Ectodermal cell (in vitro differentiated cells): ENCODE measurements around the gene ZCCHC17.
"Not testable (repeated sequence)": the region's sequence is repeated elsewhere in the genome, so short reads cannot be mapped to it uniquely, and the experiment has no call there.

Experiments
- H3K27ac ChIP-seq: 2 replicates; pipeline ENCODE4 v1.7.0; 2013; ENCODE audit warnings: mild to moderate bottlenecking, low read depth, low read length; ENCODE audit not compliant: insufficient read depth, poor library complexity, severe bottlenecking
- H3K27me3 ChIP-seq: 2 replicates; pipeline ENCODE4 v1.7.0; 2013; ENCODE audit warnings: mild to moderate bottlenecking, low read length; ENCODE audit not compliant: insufficient read depth, control insufficient read depth, poor library complexity, severe bottlenecking
- H3K36me3 ChIP-seq: one replicate; pipeline ENCODE4 v1.7.0; 2013; ENCODE audit warnings: low read length; ENCODE audit not compliant: control insufficient read depth, insufficient read depth
- H3K4me1 ChIP-seq: one replicate; pipeline ENCODE4 v1.7.0; 2013; ENCODE audit warnings: low read length; ENCODE audit not compliant: control insufficient read depth, insufficient read depth
- H3K4me3 ChIP-seq: 2 replicates; pipeline ENCODE4 v1.7.0; 2013; ENCODE audit warnings: low read depth, low read length, control low read depth; ENCODE audit not compliant: insufficient read depth
- H3K9me3 ChIP-seq: 2 replicates; pipeline ENCODE4 v1.7.0; 2013; ENCODE audit warnings: mild to moderate bottlenecking, low read length, moderate library complexity; ENCODE audit not compliant: control insufficient read depth
- WGBS, 2 experiments: methylation state at CpG; one replicate each; pipeline ENCODE4 v1.1.7; 2013; ENCODE audit warnings: missing lambda C conversion rate in 2 of 2; 5-methylcytosine and 5-hydroxymethylcytosine counted together

ZCCHC17 gene

GRCh38 chr1:31266547-31266946 lies 30.3 kb upstream of the ZCCHC17 start:
- 97 to 98% methylated on average over 2 of the region's 2 CpGs for WGBS, 2 experiments
- Histone ChIP-seq H3K27ac (no peak overlapping the region), H3K4me3 (no peak overlapping the region), H3K9me3 (no peaks in the 10 kb centered on the region), H3K36me3 (peaks cover 60% of the 10 kb centered on the region), H3K4me1 (peaks cover 3% of the 10 kb centered on the region), H3K27me3 (no peaks in the 10 kb centered on the region)

GRCh38 chr1:31272369-31272768 lies 24.5 kb upstream of the ZCCHC17 start:
- Histone ChIP-seq H3K36me3 (peaks cover 66% of the 10 kb centered on the region), H3K4me1 (no peaks in the 10 kb centered on the region), H3K27me3 (no peaks in the 10 kb centered on the region), H3K4me3 (no peak overlapping the region), H3K27ac (no peak overlapping the region), H3K9me3 (no peaks in the 10 kb centered on the region)
- WGBS, 2 experiments: 94 to 96% methylated on average over 2 to 3 of the region's 3 CpGs

DNA sequence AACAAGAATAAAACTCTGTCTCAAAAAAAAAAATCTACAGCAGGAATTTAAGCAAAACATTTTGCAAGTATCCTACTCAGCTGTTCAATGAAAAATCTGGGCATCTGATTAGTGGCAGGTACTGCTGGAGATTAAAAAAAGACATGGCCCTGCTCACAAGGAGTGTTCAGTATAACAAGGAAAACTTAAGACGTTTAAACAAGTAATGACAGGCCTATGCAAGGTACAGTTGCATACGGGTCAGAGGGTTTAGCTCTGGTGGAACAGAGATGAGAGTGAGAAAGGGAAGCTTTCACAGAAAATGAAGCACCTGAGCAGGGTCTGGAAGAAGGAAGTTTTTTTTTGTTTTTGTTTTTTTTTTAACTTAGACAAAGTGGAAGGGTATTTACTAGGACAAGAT lies 23.2 kb upstream of the ZCCHC17 start:
- H3K36me3 ChIP-seq: peaks cover 58% of the 10 kb centered on the region
- WGBS, 2 experiments: 93 to 98% methylated on average over 2 of the region's 2 CpGs

GRCh38 chr1:31282426-31282825 lies 14.4 kb upstream of the ZCCHC17 start:
- not testable (repeated sequence) for H3K4me1 ChIP-seq, H3K27me3 ChIP-seq, H3K27ac ChIP-seq, H3K9me3 ChIP-seq, H3K4me3 ChIP-seq
- 92 to 97% methylated on average over 9 of the region's 9 CpGs for WGBS, 2 experiments
- H3K36me3 ChIP-seq: peaks cover 40% of the 10 kb centered on the region

More for the DNA sequence above, 23.2 kb upstream of the ZCCHC17 start:
- no peaks in the 10 kb centered on the region for H3K4me1 ChIP-seq
- no peaks in the 10 kb centered on the region for H3K27me3 ChIP-seq
- no peak overlapping the region for H3K4me3 ChIP-seq
- no peaks in the 10 kb centered on the region for H3K9me3 ChIP-seq
- H3K27ac ChIP-seq: no peak overlapping the region

- not testable (repeated sequence) for H3K4me3 ChIP-seq, H3K9me3 ChIP-seq, H3K27ac ChIP-seq, H3K4me1 ChIP-seq, H3K27me3 ChIP-seq
- H3K36me3 ChIP-seq: peaks cover 44% of the 10 kb centered on the region
- WGBS, 2 experiments: 91 to 98% methylated on average over 3 of the region's 4 CpGs
Measured at GRCh38 chr1:31287791-31288190, 9.0 kb upstream of the ZCCHC17 start.

DNA sequence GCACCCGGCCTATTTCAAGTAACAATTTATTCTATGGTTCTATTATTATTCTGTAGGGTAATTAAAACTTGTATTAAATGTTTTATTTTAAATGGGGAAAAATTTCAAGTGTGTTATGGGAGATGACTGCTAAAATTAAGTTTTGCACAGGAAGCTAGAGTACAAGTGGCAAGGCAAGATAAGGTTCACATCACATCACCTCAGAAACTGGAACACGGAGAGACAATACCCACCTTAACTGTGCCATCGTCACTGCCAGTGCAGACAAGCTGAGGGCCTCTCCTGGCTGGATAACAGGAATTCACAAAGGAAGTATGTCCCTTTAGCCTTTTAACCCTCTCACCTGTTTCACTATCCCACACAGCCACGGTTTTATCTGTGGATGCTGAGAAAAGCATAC lies 7.8 kb upstream of the ZCCHC17 start:
- Histone ChIP-seq H3K27ac (no peak overlapping the region), H3K36me3 (peaks cover 54% of the 10 kb centered on the region), H3K9me3 (no peaks in the 10 kb centered on the region), H3K4me3 (no peak overlapping the region), H3K27me3 (no peaks in the 10 kb centered on the region), H3K4me1 (no peaks in the 10 kb centered on the region)
- 92 to 100% methylated on average over 2 to 4 of the region's 4 CpGs for WGBS, 2 experiments

DNA sequence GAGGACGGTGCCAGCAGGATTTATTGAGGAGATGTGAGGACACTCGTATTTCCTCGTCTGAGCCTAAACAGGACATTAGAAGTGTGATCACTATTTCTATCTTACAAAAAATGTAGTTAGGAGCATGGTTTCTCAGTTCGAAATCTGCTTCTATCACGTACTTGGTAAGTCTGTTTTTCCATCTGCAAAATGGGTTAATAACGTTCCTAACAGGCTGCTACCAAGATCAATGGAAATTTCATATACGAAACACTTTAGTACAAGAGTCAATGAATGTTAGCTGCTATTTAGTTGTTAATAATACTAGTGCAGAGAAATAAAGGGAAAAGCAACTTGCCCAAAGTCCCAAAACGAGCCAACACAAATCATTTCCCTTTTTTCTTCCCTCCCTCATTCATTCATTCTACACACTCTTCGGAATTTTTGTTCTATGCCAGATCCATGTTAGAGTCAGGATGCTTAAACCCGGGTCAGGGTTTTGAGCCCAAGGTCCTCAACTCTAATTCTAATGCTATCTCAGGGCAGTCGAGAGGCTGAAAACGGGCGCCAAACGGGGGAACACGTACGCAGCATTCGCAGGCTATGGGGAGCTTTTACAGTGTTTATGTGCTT lies 852 bp upstream of the ZCCHC17 start:
- peaks cover 6% of the 10 kb centered on the region for H3K4me1 ChIP-seq
- H3K27me3 ChIP-seq: no peaks in the 10 kb centered on the region
- 20% methylated on average over 17 of the region's 17 CpGs for WGBS, 2 experiments
- H3K36me3 ChIP-seq: peaks cover 23% of the 10 kb centered on the region
- H3K9me3 ChIP-seq: no peaks in the 10 kb centered on the region
- peak overlapping the region; percentile 93 for H3K4me3 ChIP-seq
- peak overlapping the region; percentile 31 for H3K27ac ChIP-seq

DNA sequence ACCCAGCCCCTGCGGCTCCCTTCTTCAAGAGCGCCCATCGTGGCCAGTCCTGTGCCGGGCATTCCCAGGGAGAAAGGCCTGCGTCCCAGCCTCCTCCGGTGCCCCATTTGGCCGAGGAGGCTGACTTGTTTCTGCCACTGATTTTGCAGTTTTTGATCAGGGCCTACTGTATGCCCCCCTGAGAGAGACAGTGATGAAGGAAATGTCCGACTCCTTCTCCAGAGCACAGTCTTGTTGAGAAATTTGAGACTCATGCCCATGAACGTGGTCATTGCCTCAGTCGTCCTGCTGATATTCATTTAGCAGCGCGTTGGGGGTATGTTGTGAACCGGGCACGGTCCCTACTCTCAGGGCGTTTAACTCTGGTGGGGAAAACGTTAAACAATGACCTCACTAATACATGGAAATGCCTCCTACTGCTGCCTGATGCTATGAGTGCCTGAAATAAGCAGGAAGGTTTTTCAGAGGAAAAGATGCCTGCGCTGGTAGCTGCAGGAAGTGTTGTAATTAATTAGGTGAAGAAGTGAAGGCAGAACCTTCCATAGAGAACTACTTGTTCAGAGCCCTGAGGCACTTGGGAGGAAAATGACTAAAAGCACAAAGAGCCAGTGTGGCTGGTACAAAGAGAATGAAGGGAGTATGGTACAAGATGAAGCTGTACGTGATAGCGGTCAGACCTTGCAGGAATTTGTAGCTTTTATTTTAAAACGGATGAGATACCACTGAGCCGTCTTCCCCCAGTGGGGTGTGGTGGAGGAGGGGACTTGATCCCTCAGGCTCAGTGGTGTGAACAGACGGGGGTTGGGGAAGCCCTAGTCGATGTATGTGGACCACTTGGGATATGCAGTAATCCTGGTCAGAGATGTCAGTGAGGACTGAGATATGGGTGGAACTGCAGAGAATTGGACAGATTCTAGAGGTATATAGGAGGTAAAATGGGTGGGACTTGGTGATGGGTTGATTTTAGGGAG lies 730 bp downstream of the ZCCHC17 start:
- H3K4me3 ChIP-seq: peak overlapping the region; percentile 93
- peaks cover 13% of the 10 kb centered on the region for H3K36me3 ChIP-seq
- no peaks in the 10 kb centered on the region for H3K9me3 ChIP-seq
- peaks cover 6% of the 10 kb centered on the region for H3K4me1 ChIP-seq
- peak overlapping the region; percentile 74 for H3K27ac ChIP-seq
- WGBS, 2 experiments: 10 to 11% methylated on average over 23 of the region's 23 CpGs
- H3K27me3 ChIP-seq: no peaks in the 10 kb centered on the region

GRCh38 chr1:31299365-31299764 lies 2.5 kb downstream of the ZCCHC17 start:
- H3K27me3 ChIP-seq: no peaks in the 10 kb centered on the region
- WGBS, 2 experiments: 78 to 94% methylated on average over 1 of the region's 1 CpG
- peaks cover 6% of the 10 kb centered on the region for H3K4me1 ChIP-seq
- no peaks in the 10 kb centered on the region for H3K9me3 ChIP-seq
- no peak overlapping the region for H3K4me3 ChIP-seq
- no peak overlapping the region for H3K27ac ChIP-seq
- no peaks in the 10 kb centered on the region for H3K36me3 ChIP-seq

GRCh38 chr1:31300193-31300592 lies 3.4 kb downstream of the ZCCHC17 start:
- Histone ChIP-seq H3K27ac (no peak overlapping the region), H3K36me3 (no peaks in the 10 kb centered on the region), H3K4me3 (no peak overlapping the region), H3K27me3 (no peaks in the 10 kb centered on the region), H3K4me1 (peaks cover 6% of the 10 kb centered on the region), H3K9me3 (no peaks in the 10 kb centered on the region)
- WGBS, 2 experiments: 95 to 96% methylated on average over 3 of the region's 3 CpGs
